BE2C (cell line): ENCODE data around the gene DELE1.

Source experiments
- DNase-seq: peaks from one replicate; pipeline ENCODE4 v3.0.0-alpha.2; 2020
- H3K27me3 ChIP-seq: fragments of 250-450 bp; sonication (Bioruptor Pico); 2 replicates; pipeline ENCODE4 v1.5.1; 2020; ENCODE audit warnings: mild to moderate bottlenecking
- H3K36me3 ChIP-seq: fragments of 250-450 bp; sonication (Bioruptor Pico); 2 replicates; pipeline ENCODE4 v1.5.1; 2020; ENCODE audit warnings: mild to moderate bottlenecking
- H3K4me1 ChIP-seq: fragments of 250-450 bp; sonication (Bioruptor Pico); 2 replicates; pipeline ENCODE4 v1.5.1; 2020
- H3K4me3 ChIP-seq: 2 replicates; pipeline ENCODE4 v1.5.1; 2011; ENCODE audit warnings: low read depth, low read length
- H3K9me3 ChIP-seq: fragments of 250-450 bp; sonication (Bioruptor Pico); 2 replicates; pipeline ENCODE4 v1.5.1; 2020
- CTCF ChIP-seq: IDR thresholded peaks from 2 replicates; pipeline ENCODE4 v1.5.1; 2012; ENCODE audit warnings: mild to moderate bottlenecking, low read depth, low read length

The DELE1 gene

GRCh38 chr5:141879941-141880738 is 43.5 kb upstream of the DELE1 start:
- H3K4me1 ChIP-seq: peaks cover 27% of the 10 kb centered on the region
- no peak for TF ChIP-seq CTCF
- H3K4me3 ChIP-seq: no peak overlapping the region
- no peak for DNase-seq
- H3K27me3 ChIP-seq: peaks cover 14% of the 10 kb centered on the region
- no peaks in the 10 kb centered on the region for H3K36me3 ChIP-seq
- H3K9me3 ChIP-seq: no peaks in the 10 kb centered on the region

GRCh38 chr5:141880961-141881801 is 42.5 kb upstream of the DELE1 start:
- no peak for TF ChIP-seq CTCF
- no peak for DNase-seq
- H3K36me3 ChIP-seq: no peaks in the 10 kb centered on the region
- peak overlapping the region; percentile 86 for H3K4me3 ChIP-seq
- H3K27me3 ChIP-seq: peaks cover 8% of the 10 kb centered on the region
- no peaks in the 10 kb centered on the region for H3K9me3 ChIP-seq
- H3K4me1 ChIP-seq: peaks cover 29% of the 10 kb centered on the region

- H3K9me3 ChIP-seq: no peaks in the 10 kb centered on the region
- H3K27me3 ChIP-seq: peaks cover 4% of the 10 kb centered on the region
- H3K4me3 ChIP-seq: peak overlapping the region; percentile 86
Measured at GRCh38 chr5:141881886-141882285, 41.8 kb upstream of the DELE1 start.

DNA sequence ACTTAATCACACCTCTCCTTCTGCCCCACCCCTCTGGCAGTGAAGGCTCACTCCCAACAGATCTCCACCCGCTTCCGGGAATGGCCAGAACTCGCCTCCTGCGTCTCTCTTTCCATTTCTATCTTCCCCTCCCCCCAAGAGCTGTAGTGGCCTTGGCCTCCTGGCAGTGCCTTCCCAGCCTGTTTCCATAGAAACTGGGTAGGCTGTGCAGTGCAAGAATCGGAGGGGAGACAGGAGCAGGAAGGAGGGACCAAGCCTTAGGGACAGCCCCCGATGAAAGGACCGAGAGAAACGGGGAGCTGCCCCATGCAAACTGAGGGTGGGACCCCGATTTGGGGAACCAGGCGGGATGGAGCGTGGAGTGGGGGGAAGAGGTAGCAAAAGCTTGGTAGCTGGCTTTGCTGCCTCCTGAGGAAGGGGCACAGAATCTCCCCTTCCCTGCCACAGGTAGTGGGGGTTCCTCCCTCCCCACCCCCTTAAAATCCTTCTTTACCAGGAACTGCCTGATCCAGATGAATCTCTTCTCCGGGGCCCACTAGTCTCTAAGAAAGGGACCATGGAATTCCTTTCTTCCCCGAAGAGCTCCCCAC is 41.0 kb upstream of the DELE1 start:
- peak; percentile 83 for DNase-seq
- Histone ChIP-seq H3K36me3 (no peaks in the 10 kb centered on the region), H3K4me3 (peak overlapping the region; percentile 86), H3K9me3 (no peaks in the 10 kb centered on the region), H3K4me1 (peaks cover 29% of the 10 kb centered on the region), H3K27me3 (no peaks in the 10 kb centered on the region)
- no peak for TF ChIP-seq CTCF

More at GRCh38 chr5:141881886-141882285, 41.8 kb upstream of the DELE1 start:
- Histone ChIP-seq H3K36me3 (no peaks in the 10 kb centered on the region), H3K4me1 (peaks cover 29% of the 10 kb centered on the region)
- no peak for TF ChIP-seq CTCF
- no peak for DNase-seq

DNA sequence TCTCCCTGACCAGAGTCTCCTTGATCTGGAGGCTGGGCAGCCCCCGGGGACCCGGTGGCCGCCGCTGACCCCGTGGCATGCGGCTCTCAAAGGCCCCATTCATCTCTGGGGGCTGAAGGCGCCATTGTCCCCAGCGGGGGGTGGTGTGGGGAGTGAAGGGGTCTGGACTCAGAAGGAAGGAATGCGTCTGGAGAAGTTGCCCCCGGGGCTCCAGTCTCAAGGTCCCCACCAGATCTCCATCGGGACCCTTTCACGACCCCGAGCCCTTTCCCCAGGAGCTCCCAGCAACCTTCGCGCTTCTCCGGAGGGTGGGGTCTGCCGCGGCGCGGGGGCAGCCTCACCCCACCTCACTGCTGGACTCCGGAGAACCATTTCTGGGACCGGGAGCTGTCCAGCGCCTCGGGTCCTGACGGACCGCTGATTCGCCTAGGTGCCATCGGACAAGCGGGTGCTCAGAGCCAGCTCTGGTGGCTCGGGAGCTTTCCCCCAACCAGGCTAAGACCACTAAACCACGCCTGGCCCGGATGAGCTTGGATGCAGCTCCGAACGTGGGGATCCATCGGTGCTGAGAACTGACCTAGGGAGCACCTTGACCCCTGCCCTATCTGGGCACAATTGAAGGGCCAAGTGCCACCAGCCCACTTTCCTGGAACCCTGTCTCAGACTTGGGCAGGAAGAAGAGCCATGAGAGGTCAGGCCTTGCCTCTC is 40.3 kb upstream of the DELE1 start:
- no peaks in the 10 kb centered on the region for H3K9me3 ChIP-seq
- H3K27me3 ChIP-seq: no peaks in the 10 kb centered on the region
- no peak for TF ChIP-seq CTCF
- H3K36me3 ChIP-seq: no peaks in the 10 kb centered on the region
- peak overlapping the region; percentile 86 for H3K4me3 ChIP-seq
- H3K4me1 ChIP-seq: peaks cover 29% of the 10 kb centered on the region
- DNase-seq: peak; percentile 55
